Skin epidermis (tissue), 12 donors: Measurements from ENCODE around the gene MYO1E.
A peak's percentile ranks its signal among the peaks of the same experiment; 100 is the strongest.
"Not testable (repeated sequence)": the region's sequence is repeated elsewhere in the genome, so short reads cannot be mapped to it uniquely, and the experiment has no call there.

Experiments used
- H3K27ac ChIP-seq, 21 experiments: fragments of 200-600 bp; sonication (generic) in 11 of 21; one replicate each; pipeline ENCODE4 v1.5.0; 2020; ENCODE audit warnings: mild to moderate bottlenecking in 3 of 21, inconsistent platforms in 2 of 21, moderate library complexity in 2 of 21
- H3K4me3 ChIP-seq, 7 experiments: fragments of 200-600 bp; sonication (generic) in 2 of 7; one replicate each; pipeline ENCODE4 v1.5.0; 2020; ENCODE audit warnings: inconsistent platforms in 2 of 7, mild to moderate bottlenecking in 2 of 7, moderate library complexity in 1 of 7

MYO1E gene

GRCh38 chr15:59372352-59373211 is at the start of gene MYO1E:
MYO1E (minus strand) TSS chr15:59372871; CDS start chr15:59372500, 371 bp downstream.
- Histone ChIP-seq H3K27ac (peak within 1 kb of the TSS; percentile 55 to 96 (median 88)), H3K4me3 (peak within 1 kb of the TSS; percentile 62 to 94 (median 84))

- Histone ChIP-seq H3K4me3 (no peak overlapping the region), H3K27ac (no peak overlapping the region)
Observed at GRCh38 chr15:59420986-59421618, 48.4 kb upstream of the MYO1E start.

GRCh38 chr15:59420108-59420507 is 47.4 kb upstream of the MYO1E start:
- H3K27ac ChIP-seq, result no peak overlapping the region
- no peak overlapping the region for H3K4me3 ChIP-seq

- no peak overlapping the region for H3K27ac ChIP-seq
- no peak overlapping the region for H3K4me3 ChIP-seq
Observed at GRCh38 chr15:59419170-59419569, 46.5 kb upstream of the MYO1E start.

GRCh38 chr15:59416816-59417215 is 44.1 kb upstream of the MYO1E start:
- Histone ChIP-seq H3K4me3 (no peak overlapping the region), H3K27ac (no peak overlapping the region)

- no peak overlapping the region for H3K27ac ChIP-seq
- no peak overlapping the region for H3K4me3 ChIP-seq
Observed at GRCh38 chr15:59413577-59413976, 40.9 kb upstream of the MYO1E start.

GRCh38 chr15:59410391-59410896 is 37.8 kb upstream of the MYO1E start:
- Histone ChIP-seq H3K27ac (peak overlapping the region in 1 of 21 experiments; percentile 58), H3K4me3 (no peak overlapping the region)

- Histone ChIP-seq H3K27ac (peak overlapping the region in 1 of 21 experiments; percentile 51), H3K4me3 (no peak overlapping the region)
Observed at GRCh38 chr15:59407946-59408345, 35.3 kb upstream of the MYO1E start.

GRCh38 chr15:59406446-59406845 is 33.8 kb upstream of the MYO1E start:
- Histone ChIP-seq H3K27ac (peak overlapping the region in 1 of 21 experiments; percentile 17), H3K4me3 (no peak overlapping the region)

GRCh38 chr15:59405079-59405478 is 32.4 kb upstream of the MYO1E start:
- H3K27ac ChIP-seq, result no peak overlapping the region
- H3K4me3 ChIP-seq, result no peak overlapping the region

- Histone ChIP-seq H3K27ac (peak overlapping the region in 1 of 21 experiments; percentile 44), H3K4me3 (no peak overlapping the region)
Observed at GRCh38 chr15:59401824-59402569, 29.3 kb upstream of the MYO1E start.

GRCh38 chr15:59401051-59401823 is 28.6 kb upstream of the MYO1E start:
- not testable (repeated sequence) for H3K4me3 ChIP-seq
- H3K27ac ChIP-seq, result peak overlapping the region in 1 of 21 experiments; percentile 78

GRCh38 chr15:59400103-59400813 is 27.6 kb upstream of the MYO1E start:
- H3K4me3 ChIP-seq, result no peak overlapping the region

GRCh38 chr15:59399465-59400102 is 26.9 kb upstream of the MYO1E start:
- Histone ChIP-seq H3K4me3 (no peak overlapping the region), H3K27ac (peak overlapping the region in 4 of 21 experiments; percentile 4 to 78 (median 56))

More at GRCh38 chr15:59400103-59400813, 27.6 kb upstream of the MYO1E start:
- H3K27ac ChIP-seq, result peak overlapping the region in 4 of 21 experiments; percentile 4 to 78 (median 56)

GRCh38 chr15:59398220-59398619 is 25.5 kb upstream of the MYO1E start:
- H3K4me3 ChIP-seq, result no peak overlapping the region

GRCh38 chr15:59396679-59397078 is 24.0 kb upstream of the MYO1E start:
- Histone ChIP-seq H3K27ac (no peak overlapping the region), H3K4me3 (no peak overlapping the region)

More at GRCh38 chr15:59398220-59398619, 25.5 kb upstream of the MYO1E start:
- H3K27ac ChIP-seq, result peak overlapping the region in 1 of 21 experiments; percentile 7

- Histone ChIP-seq H3K4me3 (no peak overlapping the region), H3K27ac (no peak overlapping the region)
Observed at GRCh38 chr15:59396211-59396610, 23.5 kb upstream of the MYO1E start.

GRCh38 chr15:59394166-59394661 is 21.5 kb upstream of the MYO1E start:
- no peak overlapping the region for H3K27ac ChIP-seq
- H3K4me3 ChIP-seq, result no peak overlapping the region
